Measurements from ENCODE around the gene SUCLG2.
"Not testable (repeated sequence)": the region's sequence is repeated elsewhere in the genome, so short reads cannot be mapped to it uniquely, and the experiment has no call there.

The SUCLG2 gene

DNA sequence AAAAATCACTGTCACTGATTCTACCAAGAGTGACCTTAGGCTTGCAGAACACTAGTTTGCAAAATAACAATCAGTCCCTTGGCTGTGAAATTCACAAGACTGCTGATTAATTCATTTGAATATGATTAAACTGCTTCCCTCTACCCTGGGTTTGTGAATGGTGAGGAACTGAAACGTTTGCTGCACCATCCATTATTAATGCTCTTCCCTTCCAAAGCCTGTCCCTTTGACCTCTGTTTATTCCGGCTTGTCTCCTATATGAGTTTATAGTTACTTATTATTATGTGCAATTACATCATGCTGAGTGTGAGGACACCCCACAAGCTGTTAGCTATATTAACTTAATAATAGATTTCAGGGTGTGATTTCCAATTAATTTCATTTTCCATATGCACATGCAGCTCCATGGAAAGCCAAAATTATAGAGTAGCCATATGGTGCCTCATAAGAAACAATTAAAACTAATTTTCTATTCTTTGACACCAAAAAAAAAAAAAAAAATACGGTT lies 96.5 kb downstream of the SUCLG2 start:
- DNase-seq, result no peak

DNA sequence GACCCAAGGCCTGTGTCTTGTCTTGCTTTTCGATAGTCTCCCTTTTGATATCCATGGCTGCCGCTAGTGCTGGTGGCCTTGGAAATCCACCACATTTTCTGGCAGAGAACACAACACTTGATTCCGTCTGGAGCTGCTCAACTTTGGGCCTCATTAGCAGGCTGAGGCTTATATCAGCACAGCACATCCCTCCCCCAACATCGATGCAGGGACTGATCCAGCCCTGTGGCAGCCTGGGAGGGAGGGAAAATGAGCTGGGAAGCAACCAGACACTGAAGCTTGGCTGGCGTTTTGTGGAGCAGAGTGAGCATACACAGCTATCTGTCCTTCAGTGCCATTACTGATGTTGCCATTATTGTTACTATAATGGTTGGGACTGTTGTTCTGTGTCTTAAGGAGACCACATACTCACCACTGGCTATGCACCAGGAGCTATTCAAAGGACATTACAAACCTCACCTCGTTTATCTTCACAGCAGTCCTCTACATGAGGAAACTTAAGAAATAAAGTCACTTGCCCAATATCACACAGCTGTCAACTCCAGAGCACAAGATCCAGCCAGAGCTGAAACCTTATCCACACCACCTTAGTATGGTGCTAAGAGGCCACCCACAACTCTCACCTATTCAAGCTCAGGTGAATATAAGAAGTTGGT lies 102.9 kb downstream of the SUCLG2 start:
- DNase-seq, result no peak

DNA sequence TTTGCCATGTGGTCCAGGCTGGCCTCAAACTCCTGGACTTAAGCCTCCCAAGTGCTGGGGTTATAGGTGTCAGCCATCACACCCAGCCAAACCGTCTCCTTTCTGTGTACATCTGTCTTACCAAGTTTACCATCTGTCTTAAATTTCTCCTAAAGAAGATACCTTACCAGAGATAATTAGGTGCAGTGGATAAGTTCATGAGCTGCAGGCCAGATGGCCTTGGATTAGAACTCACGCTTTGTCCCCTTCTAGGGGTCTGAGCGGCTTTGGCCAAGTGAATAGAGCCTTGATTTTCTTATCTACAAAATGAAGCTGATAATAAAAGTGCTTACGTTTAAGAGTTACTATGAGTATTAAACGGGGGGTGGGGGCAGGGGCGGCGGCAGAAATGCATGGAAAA lies 103.9 kb downstream of the SUCLG2 start:
- no peak for DNase-seq

DNA sequence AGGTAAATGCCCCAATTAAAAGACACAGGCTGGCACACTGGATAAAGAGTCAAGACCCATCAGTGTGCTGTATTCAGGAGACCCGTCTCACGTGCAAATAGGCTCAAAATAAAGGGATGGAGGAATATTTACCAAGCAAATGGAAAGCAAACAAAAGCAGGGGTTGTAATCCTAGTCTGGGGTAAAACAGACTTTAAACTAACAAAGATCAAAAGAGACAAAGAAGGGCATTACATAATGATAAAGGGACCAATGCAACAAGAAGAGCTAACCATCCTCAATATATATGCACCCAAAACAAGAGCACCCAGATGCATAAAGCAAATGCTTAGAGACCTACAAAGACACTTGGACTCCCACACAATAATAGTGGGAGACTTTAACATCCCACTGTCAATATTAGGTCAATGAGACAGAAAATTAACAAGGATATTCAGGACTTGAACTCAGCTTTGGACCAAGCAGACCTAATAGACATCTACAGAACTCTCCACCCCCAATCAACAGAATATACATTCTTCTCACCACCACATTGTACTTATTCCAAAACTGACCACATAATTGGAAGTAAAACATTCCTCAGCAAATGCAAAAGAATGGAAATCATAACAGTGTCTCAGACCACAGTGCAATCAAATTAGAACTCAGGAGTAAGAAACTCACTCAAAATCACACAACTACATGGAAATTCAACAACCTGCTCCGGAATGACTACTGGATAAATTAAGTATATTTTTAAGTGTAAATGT lies 111.7 kb downstream of the SUCLG2 start:
- not testable (repeated sequence) for DNase-seq

DNA sequence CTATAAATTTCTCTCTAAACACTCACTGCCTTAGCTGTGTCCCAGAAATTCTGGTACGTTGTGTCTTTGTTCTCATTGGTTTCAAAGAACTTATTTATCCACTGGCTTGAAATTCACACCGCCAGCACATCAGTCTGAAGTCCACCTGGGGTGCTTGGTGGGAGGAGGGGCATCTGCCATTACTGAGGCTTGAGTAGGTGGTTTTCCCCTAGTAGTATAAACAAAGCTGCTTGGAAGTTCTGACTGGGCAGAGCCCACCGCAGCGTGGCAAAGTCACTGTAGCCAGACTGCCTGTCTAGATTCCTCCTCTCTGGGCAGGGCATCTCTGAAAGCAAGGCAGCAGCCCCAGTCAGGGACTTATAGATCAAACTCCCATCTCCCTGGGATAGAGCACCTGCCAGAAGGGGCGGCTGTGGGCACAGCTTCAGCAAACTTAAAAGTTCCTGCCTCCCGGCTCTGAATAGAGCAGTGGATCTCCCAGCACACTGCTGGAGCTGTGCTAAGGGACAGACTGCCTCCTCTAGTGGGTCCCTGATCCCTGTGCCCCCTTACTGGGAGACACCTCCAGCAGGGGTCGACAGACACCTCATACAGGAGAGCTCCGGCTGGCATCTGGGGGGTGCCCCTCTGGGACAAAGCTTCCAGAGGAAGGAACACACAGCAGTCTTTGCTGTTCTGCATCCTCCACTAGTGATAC lies 114.1 kb downstream of the SUCLG2 start:
- no peak for DNase-seq

DNA sequence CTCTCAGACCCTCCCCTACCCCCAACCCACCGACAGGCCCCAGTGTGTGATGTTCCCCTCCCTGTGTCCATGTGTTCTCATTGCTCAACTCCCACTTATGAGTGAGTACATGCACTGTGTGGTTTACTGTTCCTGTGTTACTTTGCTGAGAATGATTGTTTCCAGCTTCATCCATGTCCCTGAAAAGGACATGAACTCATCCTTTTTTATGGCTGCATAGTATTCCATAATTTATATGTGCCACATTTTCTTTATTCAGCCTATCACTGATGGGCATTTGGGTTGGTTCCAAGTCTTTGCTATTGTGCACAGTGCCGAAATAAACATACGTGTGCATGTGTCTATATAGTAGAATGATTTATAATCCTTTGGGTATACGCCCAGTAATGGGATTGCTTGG lies 117.2 kb downstream of the SUCLG2 start:
- DNase-seq, result not testable (repeated sequence)

DNA sequence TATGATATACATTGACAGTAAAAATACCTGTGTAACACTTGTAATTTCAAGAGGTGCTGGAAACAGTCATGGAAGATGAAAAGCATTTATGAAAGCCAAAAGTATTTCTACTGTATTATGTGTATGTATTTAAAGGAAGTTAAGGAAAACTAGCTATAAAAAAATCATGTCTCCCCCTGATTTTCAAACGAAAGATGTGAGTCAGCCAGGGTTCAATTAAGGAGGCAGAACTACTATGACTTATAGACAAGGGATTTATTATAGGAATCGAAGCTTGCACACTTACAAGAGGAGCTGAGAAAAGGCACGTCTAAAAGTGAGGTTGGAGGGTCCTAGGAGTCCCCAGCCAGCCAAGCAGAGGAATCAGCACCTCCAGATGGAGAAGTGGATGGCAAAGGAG lies 119.4 kb downstream of the SUCLG2 start:
- DNase-seq, result no peak

DNA sequence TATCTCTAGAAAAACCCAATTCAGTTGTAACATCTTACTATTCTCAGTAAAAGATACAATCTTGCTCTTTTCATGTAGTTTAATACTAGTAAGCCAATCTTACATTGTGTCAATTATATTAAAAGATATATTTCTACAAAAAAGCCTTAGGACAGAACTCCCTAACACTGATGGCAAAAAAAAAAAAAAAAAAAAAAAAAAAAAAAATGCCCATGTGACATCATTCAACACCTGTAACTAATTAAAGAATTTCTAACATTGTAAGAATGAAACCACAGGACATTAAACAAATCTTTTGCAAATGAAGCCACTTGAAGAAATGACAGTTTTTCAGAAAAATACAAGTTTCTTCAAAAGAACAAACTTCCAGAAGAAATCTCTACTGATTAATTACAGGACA lies 119.8 kb downstream of the SUCLG2 start:
- DNase-seq, result no peak

DNA sequence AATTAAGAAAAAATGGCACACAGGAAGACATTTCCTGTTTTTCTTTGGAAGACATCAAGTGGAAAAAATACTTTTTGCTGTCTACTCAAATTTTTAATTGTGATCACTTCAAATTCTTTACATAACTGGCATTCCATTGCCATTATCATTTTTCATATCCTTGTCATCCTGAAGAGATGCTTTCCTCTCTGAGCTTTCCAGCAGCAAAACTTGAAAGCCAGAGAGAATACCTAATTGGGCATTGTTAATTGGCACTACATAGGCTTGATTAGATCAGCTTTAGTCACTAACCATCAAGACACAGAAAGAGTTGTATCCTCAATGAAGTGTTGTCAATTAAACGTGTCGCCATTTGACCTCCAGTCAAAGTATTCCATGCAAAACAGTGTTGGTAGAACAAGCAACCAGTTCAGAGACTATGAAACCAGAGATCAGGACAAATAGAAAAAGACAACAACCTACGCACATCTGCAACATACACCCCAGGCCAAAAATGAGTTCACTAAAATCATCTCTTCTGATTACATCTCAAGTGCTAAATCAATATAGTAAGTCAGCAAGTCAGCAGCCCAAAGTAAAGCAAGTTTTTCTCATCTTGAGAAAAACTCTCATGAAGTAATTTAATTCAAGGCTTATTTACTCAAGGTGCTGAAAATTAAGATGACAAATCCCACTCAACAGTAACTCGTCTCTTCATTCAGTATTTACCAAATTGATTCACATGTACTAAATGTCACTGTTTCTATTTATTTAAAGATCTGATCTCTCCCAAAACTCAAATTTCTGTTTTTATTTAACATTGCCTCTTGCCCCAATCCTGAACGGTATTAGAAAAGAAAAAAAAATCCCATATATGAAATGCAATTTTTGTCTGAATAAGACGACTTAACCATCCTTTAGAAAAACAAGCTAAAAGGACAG lies 123.0 kb downstream of the SUCLG2 start:
- DNase-seq, result no peak

DNA sequence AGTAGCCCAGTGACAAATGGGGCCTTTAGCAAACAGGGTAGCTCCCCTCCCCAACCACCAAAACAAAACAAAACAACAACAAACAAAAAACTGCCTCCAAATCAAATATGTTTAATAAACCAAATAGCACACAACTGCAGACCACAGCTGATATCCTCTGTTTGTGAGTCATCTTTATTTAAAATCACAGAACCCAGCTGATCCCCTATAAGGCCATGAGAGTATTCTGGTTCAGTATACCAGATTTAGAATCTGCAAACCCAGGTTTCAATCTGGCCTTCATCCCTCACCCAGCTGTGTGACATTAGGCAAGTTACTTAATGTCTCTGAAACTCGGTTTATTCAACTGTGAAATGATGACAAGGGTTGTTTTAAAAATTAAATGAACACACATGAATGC lies 124.5 kb downstream of the SUCLG2 start:
- no peak for DNase-seq

DNA sequence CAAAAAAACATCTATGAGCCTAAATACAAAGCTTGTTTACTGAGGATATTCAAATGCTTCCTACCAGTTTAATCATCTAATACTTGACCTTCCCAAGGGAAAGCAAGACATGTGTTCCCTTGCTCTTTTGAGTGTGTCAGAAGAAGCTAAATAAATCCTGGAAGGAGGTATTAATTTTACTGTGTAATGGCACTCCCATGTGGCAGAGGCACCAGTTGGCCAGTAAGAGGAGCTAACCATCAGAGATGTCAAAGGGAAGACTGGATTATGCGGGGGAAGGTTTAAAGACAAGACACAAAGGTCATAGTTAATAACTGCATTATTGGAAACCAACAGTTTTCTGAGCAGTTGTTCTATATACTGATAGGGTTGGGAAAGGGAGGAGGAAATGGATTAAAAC lies 125.1 kb downstream of the SUCLG2 start:
- no peak for DNase-seq

DNA sequence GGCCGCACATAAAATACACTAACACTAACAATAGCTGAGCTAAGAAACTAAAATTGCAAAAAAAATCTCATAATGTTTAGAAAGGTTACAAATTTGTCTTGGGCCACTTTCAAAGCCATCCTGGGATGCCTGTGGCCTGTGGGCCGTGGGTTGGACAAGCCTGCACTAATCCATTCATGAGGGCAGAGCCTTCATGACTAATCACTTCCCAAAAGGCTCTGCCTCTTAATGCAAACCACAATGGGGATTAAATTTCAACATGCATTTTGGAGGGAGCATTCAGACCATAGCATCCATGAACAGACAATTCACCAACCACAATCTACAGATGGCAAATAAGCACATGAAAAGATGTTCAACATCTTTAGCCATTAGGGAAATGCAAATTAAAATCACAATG lies 128.2 kb downstream of the SUCLG2 start:
- DNase-seq, result no peak

DNA sequence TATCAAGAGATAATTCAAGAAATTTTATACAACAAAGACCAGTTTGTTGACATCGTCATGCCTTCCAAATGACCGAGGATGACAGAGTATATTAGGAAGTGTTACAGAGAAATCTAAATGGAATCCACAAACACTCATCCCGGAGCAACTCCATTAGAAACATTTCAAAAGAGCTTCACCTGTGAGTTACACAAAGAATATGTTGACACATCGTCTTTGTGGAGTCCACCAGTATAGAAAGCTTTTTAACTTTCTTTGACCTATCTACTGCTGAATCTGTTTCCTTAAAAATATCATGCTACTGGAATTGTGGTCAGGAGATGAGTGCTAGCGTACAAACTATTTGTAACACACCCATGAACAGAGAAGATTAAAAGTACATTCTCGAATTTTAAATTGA lies 130.4 kb downstream of the SUCLG2 start:
- no peak for DNase-seq

DNA sequence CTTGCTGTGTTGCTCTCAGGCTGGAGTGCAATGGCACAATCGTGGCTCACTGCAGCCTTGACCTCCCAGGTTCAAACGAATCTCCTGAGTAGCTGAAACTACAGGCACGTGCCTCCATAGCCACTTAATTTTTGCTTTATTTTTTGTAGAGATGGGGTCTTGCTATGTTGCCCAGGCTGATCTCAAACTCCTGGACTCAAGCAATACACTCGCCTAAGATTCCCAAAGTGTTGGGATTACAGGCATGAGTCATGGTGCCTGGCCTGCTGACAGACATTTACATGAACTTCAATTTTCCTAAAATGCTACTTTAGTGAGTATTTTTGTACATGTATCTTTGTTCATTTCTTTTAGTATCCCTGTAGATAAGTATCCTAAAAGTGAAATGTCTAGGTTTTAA lies 132.3 kb downstream of the SUCLG2 start:
- no peak for DNase-seq

DNA sequence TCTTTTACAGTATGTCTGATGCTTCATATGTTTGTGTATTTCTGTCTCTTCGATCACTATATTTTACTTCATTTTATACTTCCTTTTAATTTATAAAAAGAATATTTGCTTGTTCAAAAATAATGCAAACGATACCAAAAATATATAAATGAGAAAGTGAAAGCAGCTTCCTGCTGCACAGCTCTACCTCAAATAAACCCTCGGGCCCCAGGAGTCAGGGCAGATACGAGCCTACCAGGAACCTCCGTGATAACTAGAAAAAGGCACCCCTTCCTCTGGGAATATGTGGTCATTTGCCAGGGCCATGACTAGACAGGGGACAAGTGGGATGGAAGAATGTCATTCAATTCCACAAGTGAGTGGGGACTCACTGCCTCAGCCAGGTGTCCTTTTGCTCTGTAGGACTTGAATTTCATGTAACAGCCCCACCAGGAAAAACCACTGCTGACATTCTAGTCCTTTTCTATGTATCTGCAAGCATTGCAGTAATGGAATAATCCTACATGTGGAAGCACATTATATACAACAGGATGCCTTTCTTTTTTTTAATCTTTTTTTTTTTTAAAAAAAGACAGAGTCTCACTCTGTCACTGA lies 133.3 kb downstream of the SUCLG2 start:
- no peak for DNase-seq

DNA sequence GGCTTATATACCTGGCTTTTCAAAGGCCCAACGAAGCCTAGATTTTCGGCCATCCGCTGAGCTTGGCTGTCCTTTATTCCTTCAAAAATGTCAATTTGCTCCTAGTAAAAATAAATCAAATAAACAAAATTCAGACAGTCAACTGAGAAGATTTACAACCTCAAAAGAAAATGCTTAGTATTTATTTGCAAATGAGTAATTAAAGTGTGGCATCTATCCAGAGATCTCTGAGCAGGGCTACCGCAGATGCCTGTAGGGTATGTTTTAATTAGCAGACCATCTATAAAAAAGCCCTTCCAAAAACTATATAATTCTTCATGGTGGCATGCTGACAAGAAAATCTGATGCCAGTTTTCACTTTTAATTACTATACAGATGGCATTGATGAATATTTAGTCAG lies 136.2 kb downstream of the SUCLG2 start:
- no peak for DNase-seq

DNA sequence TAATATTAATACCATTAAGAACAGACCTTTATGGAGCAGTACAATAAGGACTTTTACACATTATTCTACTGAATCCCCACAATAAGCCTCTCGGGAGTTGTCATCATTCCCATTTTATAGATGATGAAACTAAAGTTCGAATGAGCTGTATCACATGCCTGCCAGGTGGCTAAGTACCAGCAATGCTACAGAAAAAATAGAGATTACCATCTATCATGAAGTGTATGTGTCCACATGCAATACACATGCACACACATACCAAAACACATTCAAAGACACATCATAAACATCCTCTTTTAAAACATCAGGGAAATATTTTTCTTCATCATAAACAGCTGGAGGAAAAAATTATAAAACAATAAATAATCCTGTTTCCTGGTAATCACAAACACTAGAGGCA lies 136.6 kb downstream of the SUCLG2 start:
- DNase-seq, result no peak

DNA sequence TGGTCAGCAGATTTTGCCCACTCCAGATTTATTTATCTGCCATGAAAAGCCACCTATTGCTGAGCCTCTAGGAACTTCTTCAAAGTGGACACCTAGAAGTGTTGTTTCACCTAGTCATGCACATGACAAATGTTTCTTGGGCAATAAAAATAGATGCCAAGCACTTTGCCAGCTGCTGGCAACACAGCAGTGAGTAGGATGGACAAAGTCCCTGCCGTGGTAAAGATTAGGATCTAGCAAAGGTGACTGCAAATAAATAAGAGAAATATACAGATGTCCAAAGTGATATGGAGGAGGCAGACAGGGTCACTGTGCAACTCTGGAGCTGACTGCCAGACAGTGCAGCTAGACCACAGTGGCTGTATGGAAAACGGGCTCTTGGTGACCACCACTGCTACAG lies 137.9 kb downstream of the SUCLG2 start:
- DNase-seq, result no peak

DNA sequence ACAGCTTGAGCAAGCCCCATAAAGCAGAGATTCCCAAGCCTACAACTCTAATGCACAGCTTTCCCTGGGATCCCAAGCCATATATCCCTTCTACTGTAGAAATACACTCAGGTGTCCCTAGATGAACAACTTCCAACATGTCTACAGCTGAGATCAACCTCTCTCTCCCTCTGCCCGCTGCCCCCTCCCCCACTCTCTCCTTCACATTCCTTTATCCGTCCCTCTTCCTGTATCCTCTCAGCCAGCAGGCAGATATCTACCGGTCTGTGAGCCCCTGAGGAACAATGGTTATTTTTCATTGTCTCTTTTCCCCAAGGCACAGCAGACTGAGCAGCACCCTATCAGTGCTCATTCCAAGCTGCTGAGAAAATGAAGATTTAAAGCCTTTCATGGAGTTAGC lies 138.6 kb downstream of the SUCLG2 start:
- no peak for DNase-seq

DNA sequence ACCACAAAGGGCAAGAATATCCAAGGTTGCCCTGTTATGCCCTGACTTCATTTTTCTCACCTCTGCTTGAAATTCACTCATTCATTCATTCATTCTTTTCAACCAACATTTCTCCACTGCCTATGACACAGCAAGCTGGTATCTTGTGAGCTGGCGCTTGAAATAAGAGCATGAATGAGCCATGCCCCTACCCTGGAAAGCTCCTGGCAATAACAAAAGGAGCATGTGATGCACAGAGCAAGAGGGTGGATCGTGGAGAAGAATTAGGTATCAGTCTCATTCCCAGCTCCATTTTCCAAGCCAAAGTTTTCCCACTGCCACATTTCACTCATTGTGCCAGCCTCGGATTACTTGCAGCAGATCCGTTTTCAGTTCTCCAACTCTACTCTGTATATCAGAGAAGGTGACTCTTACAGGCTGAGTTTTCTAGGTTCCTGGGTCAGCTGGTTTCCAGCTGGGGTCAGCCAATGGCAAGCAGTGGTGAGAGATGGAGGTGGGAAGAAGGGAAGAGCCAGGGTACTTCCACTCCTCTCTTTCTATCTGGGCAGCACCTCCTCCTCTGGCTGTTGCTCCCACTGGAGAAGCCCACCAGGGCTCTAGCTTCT lies 144.8 kb downstream of the SUCLG2 start:
- DNase-seq, result no peak

DNA sequence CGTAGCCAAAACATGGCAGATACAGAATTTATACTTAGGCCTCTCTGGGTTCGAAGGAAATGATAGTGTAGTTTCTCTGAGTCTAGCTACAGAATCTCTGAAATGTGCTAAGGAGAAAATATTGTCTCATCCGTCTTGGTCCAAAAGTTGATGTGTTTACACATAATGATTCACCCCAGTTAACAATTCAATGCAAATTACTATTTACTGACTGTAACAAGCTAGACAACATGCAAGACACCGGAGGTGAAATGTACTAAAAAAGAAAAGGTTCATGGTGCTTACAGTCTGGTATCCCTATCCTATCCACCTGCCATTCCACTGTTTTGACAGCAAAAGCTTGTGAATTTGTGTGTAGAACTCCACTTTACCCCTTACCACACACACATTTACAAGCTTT lies 146.8 kb downstream of the SUCLG2 start:
- no peak for DNase-seq

DNA sequence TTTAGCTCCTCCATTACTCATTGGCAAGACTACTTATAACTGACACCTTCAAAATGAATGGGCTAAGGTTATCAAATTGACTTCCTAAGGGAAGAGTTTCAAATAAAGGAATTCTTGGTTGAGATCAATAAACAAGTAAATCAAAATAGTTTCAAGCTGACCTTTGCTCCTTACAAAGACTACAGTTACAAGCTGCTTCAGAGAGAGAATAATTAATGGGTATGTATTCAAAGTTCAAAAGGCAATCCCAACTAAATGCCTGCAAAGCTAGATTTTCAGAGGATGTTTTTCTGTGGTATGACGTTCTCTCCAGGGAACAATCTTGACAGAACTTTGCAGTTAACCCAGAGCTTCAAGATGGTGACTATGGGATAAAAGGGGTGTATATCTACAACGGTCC lies 153.7 kb downstream of the SUCLG2 start:
- DNase-seq, result no peak
